ENCODE measurements around the gene CHRDL1.

Gene CHRDL1

DNA sequence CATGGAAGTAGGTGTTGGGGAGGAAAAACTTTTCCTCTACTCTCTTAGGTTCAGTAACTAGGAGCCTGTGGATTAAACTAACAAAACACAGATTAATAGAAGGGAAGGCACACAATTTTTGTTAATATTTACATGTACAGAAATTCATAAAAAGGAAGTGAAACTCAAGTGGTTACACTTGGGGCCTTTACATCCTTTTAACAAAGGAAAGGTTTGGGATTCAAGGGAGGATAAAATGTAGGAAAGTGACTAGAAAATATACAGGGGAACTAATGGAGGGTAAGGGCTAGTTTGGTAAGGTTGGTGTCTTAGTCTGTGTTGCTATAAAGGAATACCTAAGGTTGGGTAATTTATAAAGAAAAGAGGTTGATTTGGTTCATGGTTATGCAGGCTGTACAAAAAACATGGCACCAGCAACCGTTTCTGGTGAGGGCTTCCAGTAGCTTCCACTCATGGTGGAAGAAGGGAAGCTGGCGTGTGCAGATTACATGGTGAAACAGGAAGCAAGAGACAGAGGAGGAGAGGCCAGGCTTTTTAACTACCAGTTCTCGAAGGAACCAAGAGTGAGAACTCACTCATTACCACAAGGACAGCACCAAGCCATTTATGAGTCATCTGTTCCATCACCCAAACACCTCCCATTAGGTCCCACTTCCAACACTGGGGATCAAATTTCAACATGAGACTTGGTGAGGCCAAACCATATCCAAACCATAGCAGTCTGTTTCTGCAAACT lies 124.4 kb downstream of the CHRDL1 start:
- Histone ChIP-seq H3K9me2 (replicated peaks; ENCODE audit: insufficient read depth, low read length) (no peaks in the 10 kb centered on the region), H3K36me3 (ENCODE audit: low read length) (no peaks in the 10 kb centered on the region), H3K79me2 (ENCODE audit: insufficient read depth, low read length) (no peaks in the 10 kb centered on the region), H2AFZ (ENCODE audit: low read depth, low read length, severe bottlenecking) (no peak overlapping the region), H3K4me3 (ENCODE audit: insufficient read depth, low read length, poor library complexity, severe bottlenecking) (no peak overlapping the region), H3K9ac (ENCODE audit: low read length) (no peak overlapping the region), H3K4me2 (ENCODE audit: low read depth, low read length, poor library complexity, severe bottlenecking) (no peak overlapping the region), H3K27me3 (ENCODE audit: low read length) (no peaks in the 10 kb centered on the region), H4K20me1 (ENCODE audit: low read depth, low read length) (no peaks in the 10 kb centered on the region), H3K9me3 (ENCODE audit: insufficient read depth, low read length) (no peaks in the 10 kb centered on the region), H3K27ac (ENCODE audit: low read depth, low read length) (no peak overlapping the region), H3F3A (ENCODE audit: insufficient read depth) (no peaks in the 10 kb centered on the region)
- TF ChIP-seq, protein P1, sequence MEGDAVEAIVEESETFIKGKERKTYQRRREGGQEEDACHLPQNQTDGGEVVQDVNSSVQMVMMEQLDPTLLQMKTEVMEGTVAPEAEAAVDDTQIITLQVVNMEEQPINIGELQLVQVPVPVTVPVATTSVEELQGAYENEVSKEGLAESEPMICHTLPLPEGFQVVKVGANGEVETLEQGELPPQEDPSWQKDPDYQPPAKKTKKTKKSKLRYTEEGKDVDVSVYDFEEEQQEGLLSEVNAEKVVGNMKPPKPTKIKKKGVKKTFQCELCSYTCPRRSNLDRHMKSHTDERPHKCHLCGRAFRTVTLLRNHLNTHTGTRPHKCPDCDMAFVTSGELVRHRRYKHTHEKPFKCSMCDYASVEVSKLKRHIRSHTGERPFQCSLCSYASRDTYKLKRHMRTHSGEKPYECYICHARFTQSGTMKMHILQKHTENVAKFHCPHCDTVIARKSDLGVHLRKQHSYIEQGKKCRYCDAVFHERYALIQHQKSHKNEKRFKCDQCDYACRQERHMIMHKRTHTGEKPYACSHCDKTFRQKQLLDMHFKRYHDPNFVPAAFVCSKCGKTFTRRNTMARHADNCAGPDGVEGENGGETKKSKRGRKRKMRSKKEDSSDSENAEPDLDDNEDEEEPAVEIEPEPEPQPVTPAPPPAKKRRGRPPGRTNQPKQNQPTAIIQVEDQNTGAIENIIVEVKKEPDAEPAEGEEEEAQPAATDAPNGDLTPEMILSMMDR (IDR thresholded peaks at IDR 0.05; ENCODE audit: insufficient read depth, low read length, poor library complexity, severe bottlenecking): no peak
- no peak for TF ChIP-seq EZH2phosphoT487 (conservative IDR thresholded peaks at IDR 0.05; ENCODE audit: low read length)

DNA sequence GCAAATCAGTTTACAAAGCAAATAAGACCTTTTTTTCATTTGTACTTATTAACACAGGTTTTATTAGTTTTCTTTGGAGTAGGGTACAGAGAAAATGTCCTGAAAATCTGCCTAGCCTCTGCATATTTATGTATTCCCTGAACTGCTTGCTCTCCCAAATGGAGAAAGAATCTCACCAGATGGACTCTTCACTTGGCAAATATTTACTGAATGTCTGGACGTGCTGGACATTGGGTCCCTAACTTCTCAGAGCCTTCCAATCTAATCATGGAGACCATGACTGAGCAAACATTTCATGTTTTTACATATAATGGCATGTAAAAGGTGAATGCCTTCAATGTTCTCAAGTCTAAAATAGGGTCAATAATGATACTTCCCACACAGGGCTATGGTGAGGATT lies 126.0 kb downstream of the CHRDL1 start:
- no peaks in the 10 kb centered on the region for H3K36me3 ChIP-seq (ENCODE audit: low read length)
- H3K4me2 ChIP-seq (ENCODE audit: low read depth, low read length, poor library complexity, severe bottlenecking): no peak overlapping the region
- H3K4me3 ChIP-seq (ENCODE audit: insufficient read depth, low read length, poor library complexity, severe bottlenecking): no peak overlapping the region
- no peaks in the 10 kb centered on the region for H3K9me2 ChIP-seq (replicated peaks; ENCODE audit: insufficient read depth, low read length)
- H3K27ac ChIP-seq (ENCODE audit: low read depth, low read length): no peak overlapping the region
- no peaks in the 10 kb centered on the region for H3K9me3 ChIP-seq (ENCODE audit: insufficient read depth, low read length)
- no peaks in the 10 kb centered on the region for H3K79me2 ChIP-seq (ENCODE audit: insufficient read depth, low read length)
- TF ChIP-seq, protein P1 (IDR thresholded peaks at IDR 0.05; ENCODE audit: insufficient read depth, low read length, poor library complexity, severe bottlenecking): no peak
- TF ChIP-seq EZH2phosphoT487 (conservative IDR thresholded peaks at IDR 0.05; ENCODE audit: low read length): no peak
- no peaks in the 10 kb centered on the region for H4K20me1 ChIP-seq (ENCODE audit: low read depth, low read length)
- H3K27me3 ChIP-seq (ENCODE audit: low read length): no peaks in the 10 kb centered on the region
- no peak overlapping the region for H2AFZ ChIP-seq (ENCODE audit: low read depth, low read length, severe bottlenecking)
- no peak overlapping the region for H3K9ac ChIP-seq (ENCODE audit: low read length)
- no peaks in the 10 kb centered on the region for H3F3A ChIP-seq (ENCODE audit: insufficient read depth)

DNA sequence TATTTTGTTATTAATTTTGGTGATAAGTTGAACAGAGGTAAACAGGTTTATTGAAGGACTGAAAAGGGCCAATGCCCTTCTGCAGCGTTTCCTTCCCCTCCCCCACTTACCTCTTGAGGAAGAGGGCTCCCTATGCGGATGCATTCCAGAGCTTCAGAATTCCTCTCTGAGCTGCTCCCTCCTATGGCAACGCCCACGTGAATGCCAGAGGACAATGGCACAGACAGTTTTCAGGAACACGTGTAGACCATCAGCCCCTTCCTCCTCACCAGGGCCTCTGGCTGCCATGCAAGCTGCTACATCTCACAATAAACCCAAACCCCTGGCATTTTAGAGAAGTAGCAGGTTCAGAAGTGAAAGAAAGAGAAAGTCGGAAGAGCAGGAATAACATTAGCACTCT lies 127.9 kb downstream of the CHRDL1 start:
- H3K9me2 ChIP-seq (replicated peaks; ENCODE audit: insufficient read depth, low read length): no peaks in the 10 kb centered on the region
- TF ChIP-seq, protein P1 (IDR thresholded peaks at IDR 0.05; ENCODE audit: insufficient read depth, low read length, poor library complexity, severe bottlenecking): no peak
- H3F3A ChIP-seq (ENCODE audit: insufficient read depth): no peaks in the 10 kb centered on the region
- no peak overlapping the region for H3K9ac ChIP-seq (ENCODE audit: low read length)
- no peaks in the 10 kb centered on the region for H3K27me3 ChIP-seq (ENCODE audit: low read length)
- no peaks in the 10 kb centered on the region for H3K9me3 ChIP-seq (ENCODE audit: insufficient read depth, low read length)
- H3K79me2 ChIP-seq (ENCODE audit: insufficient read depth, low read length): no peaks in the 10 kb centered on the region
- H3K27ac ChIP-seq (ENCODE audit: low read depth, low read length): no peak overlapping the region
- no peaks in the 10 kb centered on the region for H4K20me1 ChIP-seq (ENCODE audit: low read depth, low read length)
- H2AFZ ChIP-seq (ENCODE audit: low read depth, low read length, severe bottlenecking): no peak overlapping the region
- no peak overlapping the region for H3K4me2 ChIP-seq (ENCODE audit: low read depth, low read length, poor library complexity, severe bottlenecking)
- no peaks in the 10 kb centered on the region for H3K36me3 ChIP-seq (ENCODE audit: low read length)
- H3K4me3 ChIP-seq (ENCODE audit: insufficient read depth, low read length, poor library complexity, severe bottlenecking): no peak overlapping the region

Measured in SU-DHL-6 (cell line).